Limb (tissue), 2 donors: ENCODE data around the gene MRPL38.
A peak's percentile ranks its signal among the peaks of the same experiment; 100 is the strongest.
"Not testable (repeated sequence)": the region's sequence is repeated elsewhere in the genome, so short reads cannot be mapped to it uniquely, and the experiment has no call there.

Experiments
- DNase-seq, 2 donors: peaks; one replicate each; pipeline ENCODE4 v3.0.0-alpha.2; 2016; ENCODE audit errors: extremely low spot score in 2 of 2

The MRPL38 gene

DNA sequence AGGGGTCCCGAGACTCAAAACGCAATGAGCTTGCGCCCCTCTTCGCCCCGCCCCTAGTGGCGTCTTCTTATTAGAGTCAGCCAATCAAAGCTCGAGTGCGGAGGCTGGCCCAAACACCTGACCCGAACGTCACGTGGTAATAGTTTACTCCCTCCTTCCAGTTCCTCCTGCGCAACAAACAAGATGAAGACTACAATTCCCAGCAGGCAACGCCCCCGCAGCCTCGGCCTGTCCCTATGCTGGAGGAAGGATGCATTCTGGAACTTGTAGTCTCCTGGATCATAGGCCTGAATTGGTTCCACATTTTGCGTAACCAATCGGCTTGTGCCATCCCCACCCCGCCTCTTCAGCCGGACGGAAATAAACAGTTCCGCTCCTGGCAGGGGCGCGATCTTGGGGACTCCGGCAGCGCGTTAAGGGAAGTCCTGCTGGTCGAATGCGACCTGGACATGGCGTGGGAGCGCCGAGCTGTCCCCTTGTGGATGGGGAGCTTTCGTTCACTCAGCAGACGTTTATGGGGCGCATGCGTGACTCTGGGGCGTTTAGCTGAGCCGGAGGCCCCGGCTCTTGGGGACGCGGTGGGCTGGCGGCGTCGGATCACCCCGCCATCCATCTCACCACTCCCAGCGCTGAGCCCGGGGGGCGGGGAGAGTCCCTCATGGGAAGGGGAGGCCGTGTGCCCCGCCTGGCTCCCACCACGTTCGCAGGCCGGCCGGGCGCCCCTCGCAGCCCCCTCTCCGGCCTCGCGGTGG, 49.2 kb downstream of the MRPL38 start, which contains the start of gene WBP2:
TSS of gene WBP2 (minus strand) at position 26 of the 752 bp plus-strand sequence. CDS start 38 bp downstream, outside the sequence.
- peak; percentile 96 to 100 for DNase-seq

DNA sequence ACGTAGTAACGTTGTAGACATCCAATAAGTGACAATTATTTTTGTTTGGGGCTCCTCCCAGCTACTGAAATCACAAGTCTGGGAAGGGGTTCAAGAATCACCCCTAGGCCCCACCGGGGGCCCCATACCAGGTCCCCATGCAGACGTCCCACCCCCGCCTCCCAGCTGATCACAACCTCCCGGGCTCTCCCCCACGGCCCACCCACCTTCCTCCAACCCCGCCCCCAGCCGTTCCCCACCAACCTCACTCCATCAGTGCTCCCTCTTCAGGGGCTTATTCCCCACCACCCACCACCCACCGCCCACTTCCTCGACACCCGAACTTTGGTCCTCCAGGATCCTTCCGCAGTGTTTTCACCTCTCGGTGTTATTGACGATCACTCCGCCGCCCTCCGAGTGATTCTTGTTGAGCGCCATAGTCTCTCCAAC, 49.8 kb downstream of the MRPL38 start:
- no peak for DNase-seq

DNA sequence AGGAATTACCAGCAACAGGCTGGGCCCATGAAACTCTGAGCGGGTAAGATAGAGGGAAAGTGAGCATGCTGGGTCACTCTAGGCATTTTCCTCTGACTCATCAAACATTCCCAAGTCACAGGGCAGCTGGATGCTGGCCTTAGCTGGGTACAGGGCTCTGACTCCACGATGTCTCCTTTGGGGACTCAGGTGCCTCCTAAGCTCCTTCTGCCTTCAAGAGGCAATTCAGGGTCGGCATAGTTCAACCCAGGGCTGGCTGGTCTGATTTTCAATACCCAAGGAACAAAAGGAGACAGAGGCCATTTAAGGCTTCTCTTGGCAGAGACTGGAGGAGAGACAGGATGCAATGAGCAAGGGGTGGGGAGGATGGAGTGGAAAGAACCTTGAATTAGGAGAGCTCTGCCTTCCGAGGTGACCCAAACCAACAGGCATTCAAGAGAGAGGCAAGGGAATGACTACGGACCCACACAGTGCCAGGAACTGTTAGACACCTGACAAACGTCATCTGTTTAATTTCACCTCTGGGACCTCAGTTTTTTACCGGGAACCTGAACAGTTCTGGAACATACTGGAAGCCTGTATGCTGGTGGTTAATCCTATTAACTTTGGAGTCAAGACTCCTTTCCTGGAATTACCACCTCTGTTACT, 50.5 kb downstream of the MRPL38 start:
- DNase-seq: peak in 1 of 2 donors; percentile 33

DNA sequence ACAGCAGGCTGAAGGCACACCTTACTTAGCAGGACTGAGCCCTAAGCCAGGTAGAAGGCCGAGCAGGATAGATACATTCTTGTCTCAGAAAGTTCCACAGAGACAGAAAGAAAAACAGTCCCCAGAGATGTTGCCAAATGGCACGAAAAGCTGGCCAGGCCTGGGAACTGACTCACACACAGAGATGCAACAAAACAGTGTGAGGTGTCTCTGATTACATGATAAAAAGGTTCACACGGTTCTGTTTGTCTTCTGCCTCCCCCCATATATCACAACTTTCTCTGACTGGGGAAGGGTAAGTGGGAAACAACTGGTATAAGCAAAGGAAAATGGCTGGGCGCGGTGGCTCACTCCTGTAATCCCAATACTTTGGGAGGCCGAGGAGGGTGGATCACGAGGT, 51.3 kb downstream of the MRPL38 start:
- DNase-seq: no peak

DNA sequence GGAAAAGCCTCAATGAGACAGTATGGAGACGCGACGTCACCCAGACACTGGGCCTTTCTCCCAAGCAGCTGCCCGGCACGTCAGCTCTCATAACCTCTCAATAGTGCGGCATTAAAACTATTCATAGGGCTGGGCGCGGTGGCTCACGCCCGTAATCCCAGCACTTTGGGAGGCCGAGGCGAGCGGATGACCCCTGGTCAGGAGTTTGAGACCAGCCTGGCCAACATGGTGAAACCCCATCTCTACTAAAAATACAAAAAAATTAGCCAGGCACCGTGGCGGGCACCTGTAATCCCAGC, 53.0 kb downstream of the MRPL38 start:
- DNase-seq: not testable (repeated sequence)

DNA sequence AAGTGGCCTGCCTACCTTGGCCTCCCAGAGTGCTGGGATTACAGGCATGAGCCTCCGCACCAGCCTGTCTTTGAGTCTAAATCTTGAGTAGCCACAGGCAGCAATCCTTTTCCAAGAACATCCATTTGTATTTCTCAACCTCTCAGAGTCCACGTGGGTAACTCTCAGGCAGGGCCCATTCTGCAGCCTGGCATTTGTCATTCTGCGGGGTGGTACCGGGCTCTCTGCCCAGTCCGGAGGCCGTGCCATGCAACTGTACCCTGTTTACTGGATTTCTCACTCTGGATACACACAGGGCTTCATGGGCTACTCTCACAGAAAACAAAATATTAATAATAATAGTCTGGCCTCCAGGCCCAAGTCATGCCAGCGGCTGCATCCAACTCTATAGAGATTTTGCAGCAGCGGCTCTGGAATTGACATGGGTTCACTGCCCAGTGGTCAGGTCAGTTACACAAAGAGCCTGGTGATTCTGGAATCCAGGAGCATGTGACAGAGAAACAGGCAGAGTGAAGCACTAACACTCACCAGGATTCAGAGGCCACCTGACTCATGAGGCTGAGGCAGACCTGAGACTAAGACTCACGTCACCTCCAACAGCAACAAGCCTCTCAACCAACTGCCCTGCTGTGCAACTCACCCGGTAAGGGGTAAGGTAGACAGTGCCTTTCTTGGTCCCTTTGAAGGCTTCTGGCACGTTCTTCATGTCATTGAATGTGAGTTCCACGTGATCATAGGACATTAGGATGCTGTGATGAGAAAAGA, 53.6 kb downstream of the MRPL38 start:
- no peak for DNase-seq

DNA sequence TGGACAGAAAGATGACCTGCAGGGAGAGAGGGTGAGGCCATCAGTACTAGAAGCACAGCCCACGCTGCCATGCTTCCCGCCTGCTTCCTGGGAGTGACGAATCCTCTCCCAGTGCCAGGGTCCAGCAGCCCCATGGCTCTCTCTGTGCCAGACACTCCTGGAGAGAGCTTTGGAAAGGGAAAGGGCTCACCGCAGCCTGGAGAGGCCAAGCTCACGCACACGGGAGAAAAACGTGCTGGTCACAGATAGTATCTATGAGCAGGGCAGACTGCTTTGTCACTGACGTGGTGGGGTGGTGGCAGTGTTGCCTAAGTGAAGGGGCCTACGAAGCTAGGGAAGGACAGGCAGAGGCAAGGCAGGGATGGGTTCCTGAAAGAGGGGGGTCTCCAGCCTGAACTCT, 55.0 kb downstream of the MRPL38 start:
- DNase-seq: no peak

DNA sequence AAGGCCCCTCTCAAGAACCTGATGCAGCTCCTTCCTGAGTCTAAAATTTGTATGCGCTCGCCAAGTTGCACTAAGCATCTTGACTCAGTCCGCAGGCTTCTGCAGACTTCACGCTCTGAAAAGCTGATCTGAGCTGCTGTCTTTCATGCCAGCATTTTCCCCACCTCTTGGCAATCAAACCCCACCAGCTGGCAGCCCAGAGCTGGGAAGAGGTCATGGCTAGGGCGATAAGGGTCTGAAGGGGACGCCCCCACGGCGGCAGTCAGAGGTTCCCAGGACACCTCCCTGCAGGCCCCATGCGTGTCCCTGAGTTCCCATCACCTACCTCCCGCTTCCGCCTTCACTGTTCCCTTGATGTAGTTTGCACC, 55.4 kb downstream of the MRPL38 start:
- DNase-seq: no peak
